OCI-LY1 (cell line): ENCODE data around the gene THEM4.

Experiments used
- H2AFZ ChIP-seq: fragments of 200-600 bp; sonication (generic), shearing (Covaris generic); 2 replicates; pipeline ENCODE4 v1.6.0; 2014; ENCODE audit warnings: antibody characterized with exemption, mild to moderate bottlenecking, low read length
- H3F3A ChIP-seq: fragments of 200-600 bp; sonication (generic), shearing (Covaris generic); 2 replicates; pipeline ENCODE4 v1.6.0; 2014; ENCODE audit warnings: mild to moderate bottlenecking, antibody characterized with exemption, low read length, moderate library complexity; ENCODE audit not compliant: insufficient read depth
- H3K27ac ChIP-seq: fragments of 200-600 bp; sonication (generic); 2 replicates; pipeline ENCODE4 v1.5.1; 2014; ENCODE audit warnings: low read length, mixed run types, mild to moderate bottlenecking, low read depth; ENCODE audit not compliant: poor library complexity, severe bottlenecking
- H3K27me3 ChIP-seq: fragments of 200-600 bp; sonication (generic); 2 replicates; pipeline ENCODE4 v1.6.0; 2014; ENCODE audit warnings: antibody characterized with exemption, mild to moderate bottlenecking, low read length, moderate library complexity; ENCODE audit not compliant: insufficient read depth
- H3K36me3 ChIP-seq: fragments of 200-600 bp; sonication (generic); 2 replicates; pipeline ENCODE4 v1.6.1; 2014; ENCODE audit warnings: mild to moderate bottlenecking, antibody characterized with exemption, low read length, moderate library complexity, mixed read lengths; ENCODE audit not compliant: insufficient read depth
- H3K4me1 ChIP-seq: fragments of 200-600 bp; sonication (generic); 2 replicates; pipeline ENCODE4 v1.5.1; 2014; ENCODE audit warnings: mild to moderate bottlenecking, low read length, moderate library complexity; ENCODE audit not compliant: insufficient read depth, severe bottlenecking
- H3K4me2 ChIP-seq: fragments of 200-600 bp; sonication (generic), shearing (Covaris generic); 2 replicates; pipeline ENCODE4 v1.6.1; 2014; ENCODE audit warnings: low read length
- H3K4me3 ChIP-seq: fragments of 200-600 bp; sonication (generic); 2 replicates; pipeline ENCODE4 v1.5.1; 2014; ENCODE audit warnings: low read length, low read depth, mild to moderate bottlenecking, mixed read lengths; ENCODE audit not compliant: poor library complexity, severe bottlenecking
- H3K79me2 ChIP-seq: fragments of 200-600 bp; shearing (Covaris generic); 2 replicates; pipeline ENCODE4 v1.6.1; 2016; ENCODE audit warnings: mixed run types, low read length, mixed read lengths; ENCODE audit not compliant: insufficient read depth
- H3K9ac ChIP-seq: fragments of 200-600 bp; sonication (generic), shearing (Covaris generic); 2 replicates; pipeline ENCODE4 v1.6.1; 2014; ENCODE audit warnings: mild to moderate bottlenecking, low read length, mixed read lengths
- H3K9me2 ChIP-seq: fragments of 200-600 bp; sonication (generic), shearing (Covaris generic); 2 replicates; pipeline ENCODE4 v1.6.1; 2014; ENCODE audit warnings: low read depth, mild to moderate bottlenecking, low read length, mixed read lengths
- H3K9me3 ChIP-seq: fragments of 200-600 bp; shearing (Covaris generic); 2 replicates; pipeline ENCODE4 v1.6.1; 2014; ENCODE audit warnings: low read length, mixed read lengths
- H4K20me1 ChIP-seq: fragments of 200-600 bp; sonication (generic), shearing (Covaris generic); 2 replicates; pipeline ENCODE4 v1.6.0; 2016; ENCODE audit warnings: mild to moderate bottlenecking, low read length; ENCODE audit not compliant: insufficient read depth
- CTCF ChIP-seq: fragments of 200-600 bp; sonication (generic), shearing (Covaris generic); IDR thresholded peaks from 2 replicates; pipeline ENCODE4 v1.5.1; 2017; ENCODE audit warnings: mild to moderate bottlenecking, antibody characterized with exemption, low read length, moderate library complexity, mixed read lengths
- EZH2 ChIP-seq: fragments of 200-600 bp; sonication (generic), shearing (Covaris generic); IDR thresholded peaks from 2 replicates; pipeline ENCODE4 v1.8.0; 2017; ENCODE audit warnings: borderline replicate concordance, mixed run types, mild to moderate bottlenecking, antibody characterized with exemption, low read length, moderate library complexity, mixed read lengths

THEM4 gene

GRCh38 chr1:151934048-151934493, 24.8 kb upstream of the THEM4 start:
- TF ChIP-seq EZH2, result no peak
- TF ChIP-seq CTCF, result peak; percentile 76
- no peak overlapping the region for H3K27ac ChIP-seq
- no peaks in the 10 kb centered on the region for H3K4me1 ChIP-seq
- H3K27me3 ChIP-seq, result no peaks in the 10 kb centered on the region
- no peak overlapping the region for H3K4me2 ChIP-seq
- H2AFZ ChIP-seq, result no peak overlapping the region
- H3F3A ChIP-seq, result no peaks in the 10 kb centered on the region
- H3K9me3 ChIP-seq, result no peaks in the 10 kb centered on the region
- no peak overlapping the region for H3K4me3 ChIP-seq
- no peak overlapping the region for H3K9ac ChIP-seq
- no peaks in the 10 kb centered on the region for H4K20me1 ChIP-seq
- H3K36me3 ChIP-seq, result no peaks in the 10 kb centered on the region; the same call in 1 of the 2 replicates
- H3K79me2 ChIP-seq, result no peaks in the 10 kb centered on the region
- no peaks in the 10 kb centered on the region for H3K9me2 ChIP-seq

GRCh38 chr1:151924691-151925587, 15.6 kb upstream of the THEM4 start:
- H3K27me3 ChIP-seq, result no peaks in the 10 kb centered on the region

GRCh38 chr1:151923422-151923821, 14.1 kb upstream of the THEM4 start:
- H3K4me1 ChIP-seq, result peaks cover 30% of the 10 kb centered on the region
- no peaks in the 10 kb centered on the region for H3K9me3 ChIP-seq
- H4K20me1 ChIP-seq, result no peaks in the 10 kb centered on the region
- H3K9ac ChIP-seq, result no peak overlapping the region
- no peaks in the 10 kb centered on the region for H3K36me3 ChIP-seq
- no peaks in the 10 kb centered on the region for H3K9me2 ChIP-seq
- H3K27ac ChIP-seq, result no peak overlapping the region
- no peaks in the 10 kb centered on the region for H3K27me3 ChIP-seq
- H2AFZ ChIP-seq, result no peak overlapping the region
- no peaks in the 10 kb centered on the region for H3F3A ChIP-seq
- H3K4me3 ChIP-seq, result no peak overlapping the region
- no peaks in the 10 kb centered on the region for H3K79me2 ChIP-seq
- TF ChIP-seq EZH2 (no peak), CTCF (no peak)
- H3K4me2 ChIP-seq, result no peak overlapping the region

More at GRCh38 chr1:151924691-151925587, 15.6 kb upstream of the THEM4 start:
- no peaks in the 10 kb centered on the region for H3F3A ChIP-seq
- H3K9me2 ChIP-seq, result no peaks in the 10 kb centered on the region
- no peaks in the 10 kb centered on the region for H3K79me2 ChIP-seq
- H3K9ac ChIP-seq, result no peak overlapping the region
- H3K27ac ChIP-seq, result no peak overlapping the region
- H4K20me1 ChIP-seq, result no peaks in the 10 kb centered on the region
- H3K9me3 ChIP-seq, result no peaks in the 10 kb centered on the region
- no peaks in the 10 kb centered on the region; the same call in 1 of the 2 replicates for H3K36me3 ChIP-seq
- no peak overlapping the region for H3K4me2 ChIP-seq
- no peak for TF ChIP-seq CTCF
- H2AFZ ChIP-seq, result no peak overlapping the region
- H3K4me1 ChIP-seq, result peaks cover 27% of the 10 kb centered on the region
- H3K4me3 ChIP-seq, result no peak overlapping the region
